HepG2 (cell line): ENCODE data around the gene GRM4. TPM values are rescaled to one million over a fixed set of nuclear protein-coding genes. Genes with fewer than 3 reads are reported as not detected.
"Not testable (repeated sequence)": the region's sequence is repeated elsewhere in the genome, so short reads cannot be mapped to it uniquely, and the experiment has no call there.

Experiments used
- ATAC-seq: fragments of 200-7000 bp; cut with Tn5 transposase; 3 replicates; pipeline ENCODE4 v1.9.1; 2020; ENCODE audit warnings: mild to moderate bottlenecking, moderate library complexity
- BruUV-seq: library from RNA; stranded (reverse); fragments of 400-500 nt; replicated peaks from 2 replicates; lab custom pipeline; 2021; lab: Mats Ljungman, UMichigan
- CTCF ChIA-PET: fragments of 300-600 bp; formaldehyde crosslinking; extraction: SDS; loops from one replicate; lab custom pipeline; 2021; ENCODE audit warnings: low total read pairs, inconsistent platforms, low intra/inter-chr PET ratio; lab: Yijun Ruan, JAX
- POLR2A ChIA-PET: fragments of 350-600 bp; sonication (Branson Sonifier 250); formaldehyde crosslinking; loops from one replicate; lab custom pipeline; 2020; ENCODE audit warnings: antibody characterized with exemption, inconsistent platforms; lab: Yijun Ruan, JAX
- DNase-seq: peaks from one replicate; pipeline ENCODE4 v3.0.0-alpha.2; 2015; ENCODE audit warnings: low spot score
- FAIRE-seq: peaks from 3 replicates; lab custom pipeline; 2011; peaks lifted over from hg19 to GRCh38; lab: Jason Lieb, UNC
- H2AFZ ChIP-seq: one replicate; pipeline ENCODE4 v1.6.1; 2011; ENCODE audit warnings: low read length, inconsistent platforms
- H3K27ac ChIP-seq: fragments of 300-600 bp; 3 replicates; pipeline ENCODE4 v1.8.0; 2011; ENCODE audit warnings: mixed run types, mild to moderate bottlenecking, mixed read lengths, low read length, inconsistent platforms; ENCODE audit not compliant: insufficient read depth; ENCODE audit errors: extremely low read length
- H3K27me3 ChIP-seq, 2 experiments: fragments of 200-600 bp in 1 of 2; 2 replicates in 1 of 2; 3 replicates in 1 of 2; pipeline versions ENCODE4 v1.6.0 to v1.8.0; 2011; ENCODE audit warnings: low read length in 2 of 2, mild to moderate bottlenecking in 2 of 2, moderate library complexity in 2 of 2, inconsistent platforms in 1 of 2; ENCODE audit not compliant: insufficient read depth in 2 of 2, control insufficient read depth in 1 of 2
- H3K36me3 ChIP-seq, 2 experiments: fragments of 200-600 bp in 1 of 2; replicated peaks in 1 of 2; 2 replicates in 1 of 2; 3 replicates in 1 of 2; pipeline versions ENCODE4 v1.5.1 to v1.8.0; 2011; ENCODE audit warnings: low read length in 2 of 2, inconsistent platforms in 1 of 2; ENCODE audit not compliant: insufficient read depth in 2 of 2, control insufficient read depth in 1 of 2
- H3K4me1 ChIP-seq: 2 replicates; pipeline ENCODE4 v1.5.1; 2012; ENCODE audit warnings: low read length, inconsistent platforms; ENCODE audit not compliant: insufficient read depth
- H3K4me2 ChIP-seq: 2 replicates; pipeline ENCODE4 v1.6.0; 2011; ENCODE audit warnings: low read depth, low read length, inconsistent platforms
- H3K4me3 ChIP-seq, 3 experiments: fragments of 200-600 bp in 1 of 3; sonication (generic), shearing (Covaris generic) in 1 of 3; replicated peaks in 1 of 3; 2 replicates each; pipeline ENCODE4 v1.5.1; 2011 to 2016; ENCODE audit warnings: low read length in 3 of 3, inconsistent platforms in 2 of 3, low read depth in 2 of 3, mild to moderate bottlenecking in 2 of 3, control low read depth in 1 of 3, mixed read lengths in 1 of 3; ENCODE audit not compliant: insufficient read depth in 1 of 3
- H3K79me2 ChIP-seq: one replicate; pipeline ENCODE4 v1.6.1; 2011; ENCODE audit warnings: low read length, inconsistent platforms; ENCODE audit not compliant: insufficient read depth
- H3K9ac ChIP-seq: 2 replicates; pipeline ENCODE4 v1.6.0; 2011; ENCODE audit warnings: mild to moderate bottlenecking, low read depth, low read length, inconsistent platforms; ENCODE audit not compliant: insufficient read depth
- H3K9me3 ChIP-seq: 2 replicates; pipeline ENCODE4 v1.5.1; 2012; ENCODE audit warnings: mild to moderate bottlenecking, low read length
- H4K20me1 ChIP-seq: 2 replicates; pipeline ENCODE4 v1.6.0; 2011; ENCODE audit warnings: inconsistent platforms, mild to moderate bottlenecking, low read length, moderate library complexity; ENCODE audit not compliant: insufficient read depth
- CEBPB ChIP-seq: IDR thresholded peaks from 2 replicates; pipeline ENCODE4 v1.6.1; 2011; ENCODE audit warnings: low read depth, low read length, improper control_type of control experiment, borderline replicate concordance
- MZF1 ChIP-seq: sonication (generic); formaldehyde crosslinking; IDR thresholded peaks from 2 replicates; pipeline ENCODE4 v1.8.1; 2023; ENCODE audit warnings: mild to moderate bottlenecking, missing genetic modification reagents, borderline replicate concordance
- NFYB ChIP-seq: sonication (generic); formaldehyde crosslinking; IDR thresholded peaks from 2 replicates; pipeline ENCODE4 v1.4.0; 2020; ENCODE audit warnings: missing genetic modification reagents
- RFX3 ChIP-seq: IDR thresholded peaks from 2 replicates; pipeline ENCODE4 v1.6.1; 2016; ENCODE audit warnings: missing biosample characterization, missing genetic modification reagents
- WGBS: methylation state at CpG from one replicate; pipeline ENCODE4 v1.1.6; 2017; ENCODE audit warnings: low lambda C conversion rate; 5-methylcytosine and 5-hydroxymethylcytosine counted together
- in situ Hi-C: cut with HindIII; loops from 2 replicates; pipeline ENCODE4 v1.10.0; 2017; ENCODE audit warnings: low pct_unique_long_range_greater_than_20kb; ENCODE audit not compliant: extremely low pct_ligation_motif_present
- intact Hi-C: fragments of 100-400 bp; cut with micrococcal nuclease; formaldehyde crosslinking; loops from one replicate; pipeline ENCODE4 v1.10.0; 2022; ENCODE audit not compliant: unreplicated experiment
- polyA plus RNA-seq, 8 experiments: library from polyadenylated mRNA; depleted of rRNA in 3 of 8; stranded (reverse) in 7 of 8; unstranded in 1 of 8; fragments of >200 nt; fragmentation: Illumina TruSeq in 4 of 8; extraction: Trizol in 4 of 8; gene quantifications; 2 replicates each; pipeline versions ENCODE4 v1.2.1 to v1.2.3, GENCODE V29; 2011 to 2016; ENCODE audit warnings: low read depth in 4 of 8, missing spikeins in 1 of 8, mixed read lengths in 1 of 8; ENCODE audit not compliant: insufficient read depth in 1 of 8
- total RNA-seq, 5 experiments: library from RNA; depleted of rRNA; stranded (reverse); fragments of >200 nt; fragmentation: Illumina TruSeq; extraction: Trizol; gene quantifications; 2 replicates each; pipeline ENCODE4 v1.2.3, GENCODE V29; 2016; ENCODE audit warnings: low read depth in 1 of 5
- TF ChIP-seq, protein P1 (sequence below): sonication (generic); formaldehyde crosslinking; IDR thresholded peaks from 2 replicates; pipeline ENCODE4; 2020; ENCODE audit warnings: missing genetic modification reagents, mild to moderate bottlenecking, borderline replicate concordance

GRM4 gene
- total and polyA plus RNA-seq, 2 of the 13 experiments (the other 11 are each of a cell fraction or from before 2014, with no cell fraction given): not detected

DNA sequence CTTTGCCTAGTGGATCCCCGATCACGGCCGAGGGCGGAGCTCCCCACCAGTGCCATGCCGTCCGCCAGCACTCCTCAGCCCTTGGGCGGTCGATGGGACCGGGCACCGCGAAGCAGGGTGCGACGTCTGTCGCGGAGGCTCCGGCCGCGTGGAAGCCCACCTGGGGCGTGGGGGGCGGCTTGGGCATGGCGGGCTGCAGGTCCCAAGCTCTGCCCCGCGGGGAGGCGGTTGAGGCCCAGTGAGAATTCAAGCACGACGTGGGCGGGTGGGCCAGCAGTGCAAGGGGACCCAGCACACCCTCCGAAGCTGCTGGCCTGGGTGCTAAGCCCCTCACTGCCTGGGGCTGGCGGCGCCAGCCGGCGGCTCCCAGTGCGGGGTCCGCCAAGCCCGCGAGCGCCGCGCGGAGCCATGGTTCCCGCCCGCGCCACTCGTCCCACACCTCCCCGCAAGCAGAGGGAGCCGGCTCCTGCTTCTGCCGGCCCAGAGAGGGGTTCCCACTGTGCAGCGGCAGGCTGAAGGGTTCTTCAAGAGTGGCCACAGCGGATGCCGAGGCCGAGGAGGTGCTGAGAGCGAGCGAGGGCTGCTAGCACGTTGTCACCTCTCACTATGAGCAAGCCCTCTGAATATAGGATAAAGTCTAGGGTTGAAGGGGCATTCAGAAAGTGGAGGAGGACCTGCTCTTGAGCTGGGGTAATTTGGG is 128.6 kb downstream of the GRM4 start (continued):
- TF ChIP-seq CEBPB (no peak), MZF1 (no peak), RFX3 (no peak)
- TF ChIP-seq, protein P1, sequence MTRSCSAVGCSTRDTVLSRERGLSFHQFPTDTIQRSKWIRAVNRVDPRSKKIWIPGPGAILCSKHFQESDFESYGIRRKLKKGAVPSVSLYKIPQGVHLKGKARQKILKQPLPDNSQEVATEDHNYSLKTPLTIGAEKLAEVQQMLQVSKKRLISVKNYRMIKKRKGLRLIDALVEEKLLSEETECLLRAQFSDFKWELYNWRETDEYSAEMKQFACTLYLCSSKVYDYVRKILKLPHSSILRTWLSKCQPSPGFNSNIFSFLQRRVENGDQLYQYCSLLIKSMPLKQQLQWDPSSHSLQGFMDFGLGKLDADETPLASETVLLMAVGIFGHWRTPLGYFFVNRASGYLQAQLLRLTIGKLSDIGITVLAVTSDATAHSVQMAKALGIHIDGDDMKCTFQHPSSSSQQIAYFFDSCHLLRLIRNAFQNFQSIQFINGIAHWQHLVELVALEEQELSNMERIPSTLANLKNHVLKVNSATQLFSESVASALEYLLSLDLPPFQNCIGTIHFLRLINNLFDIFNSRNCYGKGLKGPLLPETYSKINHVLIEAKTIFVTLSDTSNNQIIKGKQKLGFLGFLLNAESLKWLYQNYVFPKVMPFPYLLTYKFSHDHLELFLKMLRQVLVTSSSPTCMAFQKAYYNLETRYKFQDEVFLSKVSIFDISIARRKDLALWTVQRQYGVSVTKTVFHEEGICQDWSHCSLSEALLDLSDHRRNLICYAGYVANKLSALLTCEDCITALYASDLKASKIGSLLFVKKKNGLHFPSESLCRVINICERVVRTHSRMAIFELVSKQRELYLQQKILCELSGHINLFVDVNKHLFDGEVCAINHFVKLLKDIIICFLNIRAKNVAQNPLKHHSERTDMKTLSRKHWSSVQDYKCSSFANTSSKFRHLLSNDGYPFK (CRISPR knock-in tag): no peak

GRCh38 chr6:34016573-34016972 is 129.3 kb downstream of the GRM4 start:
- intact Hi-C loops, H3K36me3 ChIP-seq, H3K9ac ChIP-seq, in situ Hi-C loops, DNase-seq, H3K79me2 ChIP-seq, H3K9me3 ChIP-seq, H4K20me1 ChIP-seq, BruUV-seq, FAIRE-seq, H3K4me3 ChIP-seq, ATAC-seq, H2AFZ ChIP-seq, CTCF ChIA-PET, H3K4me1 ChIP-seq, H3K27ac ChIP-seq, POLR2A ChIA-PET, H3K4me2 ChIP-seq: not testable (repeated sequence)
- H3K27me3 ChIP-seq: peaks cover 8 to 28% of the 10 kb centered on the region in 2 experiments; a peak in 4 of 5 replicates
- 72% methylated on average over 3 of the region's 3 CpGs for WGBS
- TF ChIP-seq NFYB: peak; percentile 48
